GM19452 (cell line): ENCODE results near the gene DMRT1.
"Not testable (repeated sequence)": the region's sequence is repeated elsewhere in the genome, so short reads cannot be mapped to it uniquely, and the experiment has no call there.

Source experiments
- ATAC-seq: cut with Tn5 transposase; IDR thresholded peaks from one replicate; pipeline ENCODE4 v1.9.1; 2021; ENCODE audit not compliant: unreplicated experiment

Gene DMRT1

DNA sequence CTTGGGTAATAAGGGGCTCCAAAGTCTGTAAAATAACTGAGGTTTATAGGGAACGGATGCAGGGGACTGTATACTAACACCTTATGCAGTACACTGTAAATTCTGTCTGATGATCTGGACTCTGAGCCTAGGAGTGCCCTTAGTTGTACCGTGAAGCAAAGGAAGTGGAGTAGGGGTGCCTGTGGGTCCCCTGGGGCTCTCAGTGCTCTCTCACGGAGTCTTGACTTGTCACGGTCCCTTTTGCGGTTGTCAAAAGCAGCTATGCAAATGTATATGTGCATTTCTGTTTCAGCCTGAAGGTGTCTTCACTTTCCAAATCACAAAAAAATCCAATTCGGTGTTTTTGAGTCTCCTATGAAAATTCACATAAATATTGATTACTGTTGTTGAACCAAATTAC is 17.8 kb downstream of the DMRT1 start:
- ATAC-seq: peak; percentile 100

GRCh38 chr9:860706-861105 is 19.2 kb downstream of the DMRT1 start:
- ATAC-seq: no peak

- ATAC-seq: not testable (repeated sequence)
These were observed 20.0 kb downstream of the DMRT1 start for GRCh38 chr9:861525-861924.

GRCh38 chr9:875119-875962 is 33.8 kb downstream of the DMRT1 start:
- no peak for ATAC-seq

- ATAC-seq: no peak
These were observed 34.9 kb downstream of the DMRT1 start for GRCh38 chr9:876425-876824.

DNA sequence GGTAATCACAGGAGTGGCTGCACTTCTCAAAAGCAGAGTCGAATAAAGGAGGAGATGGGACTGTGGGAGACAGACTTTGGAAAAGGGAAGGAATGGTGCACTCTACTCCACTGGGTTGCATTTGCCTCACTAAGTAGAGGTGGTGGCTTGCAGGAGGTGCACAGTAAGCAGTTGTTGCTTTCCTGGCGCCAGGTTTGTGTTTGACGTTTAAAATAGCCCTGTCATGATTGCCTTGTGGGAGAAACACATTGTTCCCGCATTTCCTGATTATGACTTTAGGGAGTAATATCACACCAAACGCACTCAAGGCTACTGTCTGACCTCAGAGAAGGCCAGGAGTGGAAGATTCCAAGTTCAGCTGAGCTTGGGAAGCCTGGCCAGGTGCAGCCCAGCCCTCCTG is 36.7 kb downstream of the DMRT1 start:
- no peak for ATAC-seq

GRCh38 chr9:880725-881124 is 39.2 kb downstream of the DMRT1 start:
- ATAC-seq: no peak

DNA sequence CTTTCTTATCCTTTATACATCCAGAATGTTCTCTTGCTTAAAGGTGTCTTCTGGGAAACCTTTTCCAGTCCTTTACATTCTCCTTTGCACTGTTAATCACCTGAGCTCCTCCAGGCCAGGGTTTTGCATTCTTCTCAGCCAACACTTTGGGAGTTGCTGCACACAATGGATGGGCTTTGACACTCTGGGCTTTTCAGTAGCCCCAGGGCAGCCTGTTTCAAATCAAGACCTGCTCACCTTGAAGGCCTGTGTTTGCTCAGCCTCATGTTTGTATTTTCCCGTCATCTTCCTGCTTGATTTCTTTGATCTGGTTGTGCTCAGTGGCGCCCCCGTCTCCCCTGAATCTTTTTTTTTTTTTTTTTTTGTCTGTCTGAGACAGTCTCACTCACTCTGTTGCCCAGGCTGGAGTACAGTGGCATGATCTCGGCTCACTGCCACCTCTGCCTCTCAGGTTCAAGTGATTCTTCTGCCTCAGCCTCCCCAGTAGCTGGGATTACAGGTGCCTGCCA is 41.0 kb downstream of the DMRT1 start:
- ATAC-seq: no peak

DNA sequence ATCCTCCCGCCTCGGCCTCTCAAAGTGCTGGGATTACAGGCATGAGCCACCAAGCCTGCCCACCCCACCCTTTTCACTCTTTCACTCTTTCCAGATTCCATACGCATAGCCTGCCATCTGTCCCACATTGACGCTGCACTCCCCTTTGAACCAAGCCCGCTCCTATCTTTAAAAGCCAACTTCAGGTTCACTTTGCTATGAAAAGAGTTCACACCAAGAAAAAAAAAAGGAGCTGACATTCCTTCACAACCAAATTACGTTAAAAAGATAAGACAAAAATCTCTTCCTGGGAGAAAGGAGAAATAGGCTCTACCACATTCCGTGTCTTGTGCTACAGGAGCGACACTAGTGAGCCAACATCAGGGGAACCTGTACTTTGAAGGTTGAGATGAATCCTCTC is 41.5 kb downstream of the DMRT1 start:
- no peak for ATAC-seq

- no peak for ATAC-seq
These were observed 45.4 kb downstream of the DMRT1 start for GRCh38 chr9:886886-887285.

DNA sequence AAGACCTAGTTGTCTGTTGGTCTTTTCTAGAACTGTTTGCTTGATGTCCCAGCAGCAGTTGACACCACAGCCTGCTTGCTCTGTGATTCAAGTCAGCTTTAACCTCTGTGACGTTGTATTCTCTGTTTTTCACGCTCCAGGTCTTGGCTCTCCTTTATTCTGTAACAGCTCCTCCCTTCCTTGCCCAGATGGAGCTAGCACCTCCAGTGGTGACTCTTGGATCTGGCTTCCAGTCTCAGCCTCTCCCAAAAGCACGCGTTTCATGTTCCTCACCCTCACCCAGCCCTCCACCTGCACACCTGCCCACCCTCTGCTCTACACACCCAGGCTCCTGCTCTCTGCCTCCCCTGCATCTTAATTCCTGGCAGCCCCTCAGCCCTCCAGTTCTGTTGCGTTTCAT is 50.6 kb downstream of the DMRT1 start:
- no peak for ATAC-seq

GRCh38 chr9:893115-893514 is 51.6 kb downstream of the DMRT1 start:
- no peak for ATAC-seq

DNA sequence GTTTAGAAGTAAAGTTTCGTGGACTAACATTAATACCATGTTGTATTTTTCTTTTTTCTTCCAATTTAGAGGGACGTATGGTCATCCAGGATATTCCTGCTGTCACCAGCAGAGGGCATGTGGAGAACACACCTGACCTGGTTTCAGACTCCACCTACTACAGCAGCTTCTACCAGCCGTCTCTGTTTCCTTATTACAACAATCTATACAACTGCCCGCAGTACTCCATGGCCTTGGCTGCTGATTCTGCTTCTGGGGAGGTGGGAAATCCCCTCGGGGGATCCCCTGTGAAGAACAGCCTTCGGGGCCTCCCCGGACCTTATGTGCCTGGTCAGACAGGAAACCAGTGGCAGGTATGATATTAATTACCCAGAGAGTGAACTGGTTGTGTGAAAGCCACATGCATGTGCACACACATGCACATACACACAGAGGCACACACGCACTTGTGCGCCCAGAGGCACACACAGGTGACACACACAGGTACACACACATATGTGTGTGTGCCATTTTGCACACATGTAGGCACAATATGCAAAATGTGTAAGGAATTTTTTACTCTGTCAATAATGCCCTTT is 52.4 kb downstream of the DMRT1 start:
- ATAC-seq: peak; percentile 99

DNA sequence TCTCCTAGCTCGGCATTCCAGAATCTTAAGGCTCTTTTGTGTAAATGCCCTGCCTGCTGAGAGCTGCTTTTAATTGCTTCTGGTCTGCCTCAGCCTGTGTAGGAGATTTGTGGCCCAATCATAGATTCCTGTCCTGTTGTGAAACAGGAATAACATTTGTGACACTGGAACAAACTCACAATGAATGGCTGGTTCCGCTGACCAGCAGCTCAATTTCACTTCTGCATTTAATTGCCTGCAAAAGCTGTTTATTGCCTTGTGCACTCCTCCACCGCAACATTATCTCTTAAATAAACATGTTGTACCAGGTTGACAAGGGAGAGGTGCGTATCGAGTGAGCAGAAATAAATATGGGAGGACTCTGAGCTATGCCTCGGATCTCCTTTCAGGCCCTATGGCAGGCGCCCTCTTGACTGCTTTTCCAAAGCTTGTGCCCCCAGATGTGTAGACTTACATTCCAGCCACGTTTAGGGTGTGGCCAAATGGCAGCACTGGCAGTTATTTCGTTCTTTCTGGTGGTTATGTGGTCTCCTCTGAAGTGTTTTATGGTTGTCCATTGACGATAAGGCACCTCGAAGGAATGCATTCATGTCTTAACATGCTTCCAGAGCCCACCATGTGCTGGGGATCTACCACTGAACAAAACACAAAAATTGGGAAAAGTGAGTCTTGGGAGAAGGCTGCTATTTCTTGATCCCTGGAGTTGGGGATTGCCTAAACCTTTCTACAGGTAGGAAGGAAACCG is 58.1 kb downstream of the DMRT1 start:
- no peak for ATAC-seq

GRCh38 chr9:903886-904285 is 62.4 kb downstream of the DMRT1 start:
- ATAC-seq: no peak

DNA sequence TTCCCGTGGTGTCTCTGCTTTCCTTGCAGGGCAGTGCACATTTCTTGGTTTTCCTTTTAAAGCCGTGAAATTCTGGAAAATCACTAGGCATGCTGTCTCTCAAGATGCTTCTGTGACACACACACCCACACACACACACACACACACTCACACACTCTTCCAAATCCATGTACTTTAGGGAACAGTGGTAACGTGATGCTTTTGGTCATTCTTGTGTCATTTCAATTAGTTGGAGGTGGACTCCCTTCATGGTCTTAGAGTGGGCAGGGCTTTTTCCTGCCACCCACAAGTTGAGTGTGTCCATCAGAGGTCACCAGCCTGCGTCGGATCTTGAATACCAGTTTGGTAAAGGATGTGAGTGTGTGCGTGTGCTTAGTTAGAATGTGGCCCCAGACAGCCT is 64.4 kb downstream of the DMRT1 start:
- no peak for ATAC-seq

DNA sequence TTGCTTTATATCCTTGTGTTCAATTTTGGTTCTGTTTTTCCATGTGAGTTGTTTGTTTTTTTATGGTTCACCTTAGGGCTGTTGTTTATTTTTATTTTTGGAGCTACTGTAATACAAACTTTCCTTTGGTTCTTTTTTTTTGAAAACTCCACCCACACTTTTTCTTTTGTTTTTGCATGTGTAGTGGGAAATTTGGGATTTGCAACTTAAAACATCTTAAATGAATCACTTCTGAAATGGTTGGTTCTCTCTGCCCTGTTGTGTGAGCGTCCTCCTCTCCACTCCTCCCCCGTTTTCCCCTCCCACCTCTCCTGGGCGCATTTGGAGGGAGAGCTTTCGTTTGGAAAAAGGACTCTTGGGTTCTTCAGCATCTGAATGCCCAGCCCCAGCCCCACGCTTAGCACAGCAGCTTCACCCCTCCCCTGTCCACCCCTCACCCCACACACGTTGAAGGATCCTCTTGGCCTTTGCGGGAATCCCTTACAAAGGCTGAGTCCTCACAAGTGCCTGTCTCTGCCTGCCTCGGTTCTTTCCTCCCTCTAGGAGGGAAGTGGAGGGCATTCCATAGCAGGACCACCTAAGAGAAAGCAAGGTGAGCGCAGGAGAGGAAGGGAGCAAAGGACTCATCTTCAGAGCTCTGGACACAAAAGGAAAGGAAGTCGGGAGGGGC is 67.2 kb downstream of the DMRT1 start:
- no peak for ATAC-seq

GRCh38 chr9:911005-911404 is 69.5 kb downstream of the DMRT1 start:
- ATAC-seq: no peak

DNA sequence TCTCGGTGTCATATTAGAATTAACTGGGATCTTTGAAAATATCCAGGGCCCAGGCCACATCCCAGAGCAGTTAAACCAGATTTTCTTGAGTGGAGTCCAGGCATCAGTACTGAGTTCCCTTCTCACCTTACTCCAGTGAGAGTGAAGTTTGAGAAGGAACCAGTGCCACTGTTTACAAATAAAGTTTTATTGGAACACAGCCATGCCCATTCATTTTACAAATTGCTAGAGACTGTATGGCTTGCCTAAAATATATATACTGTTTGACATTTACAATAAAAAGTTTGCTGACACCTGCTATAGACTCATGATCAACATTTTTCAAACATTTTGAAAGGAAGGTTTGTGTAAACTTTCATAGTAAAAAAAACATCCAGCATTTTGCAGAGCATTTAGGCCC is 71.3 kb downstream of the DMRT1 start:
- ATAC-seq: no peak

DNA sequence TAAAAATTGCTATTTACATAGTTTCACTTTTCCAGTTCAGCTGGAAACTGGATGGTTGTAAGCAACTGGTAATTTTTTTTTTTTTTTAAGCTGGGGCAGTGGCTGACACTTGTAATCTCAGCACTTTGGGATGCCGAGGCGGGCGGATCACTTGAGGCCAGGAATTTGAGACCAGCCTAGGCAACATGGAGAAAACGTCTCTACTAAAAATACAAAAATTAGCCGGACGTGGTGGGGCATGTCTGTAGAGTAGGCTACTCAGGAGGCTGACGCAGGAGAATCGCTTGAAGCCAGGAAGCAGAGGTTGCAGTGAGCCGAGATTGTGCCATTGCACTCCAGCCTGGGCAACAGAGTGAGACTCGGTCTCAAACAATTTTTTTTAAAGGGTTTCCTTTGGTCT is 72.0 kb downstream of the DMRT1 start:
- not testable (repeated sequence) for ATAC-seq

- no peak for ATAC-seq
These were observed 76.2 kb downstream of the DMRT1 start for GRCh38 chr9:917730-918129.
